Activated T-cell treated with anti-CD3 and anti-CD28 coated beads, Interleukin-2, amount 50 U/mL, for 4 hours (primary cell): ENCODE measurements around the gene PMIS2. TPM values are rescaled to one million over a fixed set of nuclear protein-coding genes. Genes with fewer than 3 reads are reported as not detected.

ENCODE experiments used
- ATAC-seq, 2 donors: fragments of 200-7000 bp; cut with Tn5 transposase; one replicate each; pipeline ENCODE4 v1.10.0; 2021
- DNase-seq: peaks from one replicate; pipeline ENCODE4 v3.0.0-alpha.2; 2020
- H3K27me3 Mint-ChIP-seq: one replicate; pipeline ENCODE4 v1.8.0; 2021; ENCODE audit warnings: low read depth, mixed read lengths
- H3K36me3 Mint-ChIP-seq: one replicate; pipeline ENCODE4 v1.8.0; 2022; ENCODE audit warnings: mixed read lengths; ENCODE audit not compliant: insufficient read depth
- H3K4me1 Mint-ChIP-seq: one replicate; pipeline ENCODE4 v1.8.0; 2021; ENCODE audit warnings: low read depth, mixed read lengths
- H3K4me3 Mint-ChIP-seq: one replicate; pipeline ENCODE4 v1.8.0; 2021; ENCODE audit warnings: mild to moderate bottlenecking, moderate library complexity, mixed read lengths
- H3K9me3 Mint-ChIP-seq: one replicate; pipeline ENCODE4 v1.8.0; 2021; ENCODE audit warnings: mixed read lengths
- total RNA-seq, 3 donors: library from RNA; stranded (reverse); gene quantifications; one replicate each; pipeline ENCODE4 v1.2.1, GENCODE V29; 2021

Gene PMIS2
- total RNA-seq, 3 donors from 2014 or later: not detected

GRCh38 chr19:35560677-35561076 lies 25.3 kb upstream of the PMIS2 start:
- no peaks in the 10 kb centered on the region for H3K36me3 Mint-ChIP-seq
- DNase-seq (no peak), ATAC-seq (no peak)
- H3K9me3 Mint-ChIP-seq: no peaks in the 10 kb centered on the region
- no peak overlapping the region for H3K4me3 Mint-ChIP-seq
- peaks cover 54% of the 10 kb centered on the region for H3K27me3 Mint-ChIP-seq
- H3K4me1 Mint-ChIP-seq: peaks cover 11% of the 10 kb centered on the region

GRCh38 chr19:35561436-35561835 lies 24.5 kb upstream of the PMIS2 start:
- Mint-ChIP-seq H3K4me3 (no peak overlapping the region), H3K4me1 (peaks cover 11% of the 10 kb centered on the region), H3K36me3 (no peaks in the 10 kb centered on the region), H3K27me3 (peaks cover 52% of the 10 kb centered on the region), H3K9me3 (no peaks in the 10 kb centered on the region)
- no peak for ATAC-seq
- no peak for DNase-seq

GRCh38 chr19:35562336-35562735 lies 23.6 kb upstream of the PMIS2 start:
- Mint-ChIP-seq H3K9me3 (no peaks in the 10 kb centered on the region), H3K4me3 (no peak overlapping the region), H3K27me3 (peaks cover 56% of the 10 kb centered on the region), H3K4me1 (peaks cover 8% of the 10 kb centered on the region), H3K36me3 (no peaks in the 10 kb centered on the region)
- ATAC-seq (no peak), DNase-seq (no peak)

GRCh38 chr19:35562776-35563175 lies 23.2 kb upstream of the PMIS2 start:
- H3K36me3 Mint-ChIP-seq: no peaks in the 10 kb centered on the region
- peaks cover 59% of the 10 kb centered on the region for H3K27me3 Mint-ChIP-seq
- H3K4me1 Mint-ChIP-seq: peaks cover 7% of the 10 kb centered on the region
- DNase-seq (no peak), ATAC-seq (no peak)
- no peaks in the 10 kb centered on the region for H3K9me3 Mint-ChIP-seq
- no peak overlapping the region for H3K4me3 Mint-ChIP-seq

- Mint-ChIP-seq H3K4me1 (peaks cover 6% of the 10 kb centered on the region), H3K9me3 (no peaks in the 10 kb centered on the region), H3K4me3 (no peak within 1 kb of the TSS), H3K36me3 (no peaks in the 10 kb centered on the region), H3K27me3 (peaks cover 61% of the 10 kb centered on the region)
- no peak for DNase-seq
- ATAC-seq: no peak
Measured at GRCh38 chr19:35563207-35563829, 22.7 kb upstream of the PMIS2 start, which contains the start of gene ATP4A. Gene ATP4A, minus strand, starts transcription at chr19:35563658. Its CDS starts 29 bp downstream, at chr19:35563629.

GRCh38 chr19:35565016-35565856 lies 20.7 kb upstream of the PMIS2 start:
- no peak for ATAC-seq
- no peak overlapping the region for H3K4me3 Mint-ChIP-seq

GRCh38 chr19:35566738-35567137 lies 19.2 kb upstream of the PMIS2 start:
- DNase-seq (no peak), ATAC-seq (no peak)
- peaks cover 54% of the 10 kb centered on the region for H3K27me3 Mint-ChIP-seq
- H3K9me3 Mint-ChIP-seq: no peaks in the 10 kb centered on the region
- H3K36me3 Mint-ChIP-seq: no peaks in the 10 kb centered on the region
- no peak overlapping the region for H3K4me3 Mint-ChIP-seq
- no peaks in the 10 kb centered on the region for H3K4me1 Mint-ChIP-seq

More at GRCh38 chr19:35565016-35565856, 20.7 kb upstream of the PMIS2 start:
- Mint-ChIP-seq H3K36me3 (no peaks in the 10 kb centered on the region), H3K4me1 (no peaks in the 10 kb centered on the region), H3K27me3 (peaks cover 55% of the 10 kb centered on the region), H3K9me3 (no peaks in the 10 kb centered on the region)
- no peak for DNase-seq

GRCh38 chr19:35569281-35569781 lies 16.6 kb upstream of the PMIS2 start:
- ATAC-seq: no peak
- DNase-seq: no peak
- peaks cover 42% of the 10 kb centered on the region for H3K27me3 Mint-ChIP-seq
- H3K4me3 Mint-ChIP-seq: no peak overlapping the region
- H3K4me1 Mint-ChIP-seq: no peaks in the 10 kb centered on the region
- H3K36me3 Mint-ChIP-seq: no peaks in the 10 kb centered on the region
- no peaks in the 10 kb centered on the region for H3K9me3 Mint-ChIP-seq

GRCh38 chr19:35571406-35571965 lies 14.5 kb upstream of the PMIS2 start:
- Mint-ChIP-seq H3K9me3 (peaks cover 17% of the 10 kb centered on the region), H3K4me3 (no peak overlapping the region), H3K4me1 (no peaks in the 10 kb centered on the region), H3K27me3 (peaks cover 36% of the 10 kb centered on the region), H3K36me3 (peaks cover 1% of the 10 kb centered on the region)
- no peak for DNase-seq
- no peak for ATAC-seq

- ATAC-seq (no peak), DNase-seq (no peak)
- Mint-ChIP-seq H3K27me3 (peaks cover 15% of the 10 kb centered on the region), H3K9me3 (peaks cover 24% of the 10 kb centered on the region), H3K4me1 (no peaks in the 10 kb centered on the region), H3K36me3 (peaks cover 6% of the 10 kb centered on the region), H3K4me3 (no peak overlapping the region)
Measured at GRCh38 chr19:35577918-35578317, 8.1 kb upstream of the PMIS2 start.

- H3K36me3 Mint-ChIP-seq: peaks cover 6% of the 10 kb centered on the region
- peaks cover 18% of the 10 kb centered on the region for H3K27me3 Mint-ChIP-seq
- H3K4me3 Mint-ChIP-seq: no peak overlapping the region
- H3K9me3 Mint-ChIP-seq: peaks cover 24% of the 10 kb centered on the region
- ATAC-seq (no peak), DNase-seq (no peak)
- no peaks in the 10 kb centered on the region for H3K4me1 Mint-ChIP-seq
Measured at GRCh38 chr19:35578707-35579106, 7.3 kb upstream of the PMIS2 start.

GRCh38 chr19:35582760-35583159 lies 3.2 kb upstream of the PMIS2 start:
- no peaks in the 10 kb centered on the region for H3K9me3 Mint-ChIP-seq
- H3K4me3 Mint-ChIP-seq: no peak overlapping the region
- no peak for ATAC-seq
- no peaks in the 10 kb centered on the region for H3K36me3 Mint-ChIP-seq
- H3K4me1 Mint-ChIP-seq: no peaks in the 10 kb centered on the region
- DNase-seq: no peak
- H3K27me3 Mint-ChIP-seq: peaks cover 18% of the 10 kb centered on the region

- ATAC-seq (no peak), DNase-seq (no peak)
- Mint-ChIP-seq H3K36me3 (no peaks in the 10 kb centered on the region), H3K27me3 (peaks cover 13% of the 10 kb centered on the region), H3K4me3 (no peak overlapping the region), H3K4me1 (no peaks in the 10 kb centered on the region), H3K9me3 (no peaks in the 10 kb centered on the region)
Measured at GRCh38 chr19:35587321-35587720, 1.3 kb downstream of the PMIS2 start.

- no peak for ATAC-seq
- peaks cover 7% of the 10 kb centered on the region for H3K27me3 Mint-ChIP-seq
- H3K36me3 Mint-ChIP-seq: no peaks in the 10 kb centered on the region
- no peaks in the 10 kb centered on the region for H3K4me1 Mint-ChIP-seq
- H3K9me3 Mint-ChIP-seq: no peaks in the 10 kb centered on the region
- DNase-seq: no peak
- H3K4me3 Mint-ChIP-seq: no peak overlapping the region
Measured at GRCh38 chr19:35590875-35591274, 4.9 kb downstream of the PMIS2 start.
